ENCODE measurements around the gene LRP1.

The LRP1 gene

DNA sequence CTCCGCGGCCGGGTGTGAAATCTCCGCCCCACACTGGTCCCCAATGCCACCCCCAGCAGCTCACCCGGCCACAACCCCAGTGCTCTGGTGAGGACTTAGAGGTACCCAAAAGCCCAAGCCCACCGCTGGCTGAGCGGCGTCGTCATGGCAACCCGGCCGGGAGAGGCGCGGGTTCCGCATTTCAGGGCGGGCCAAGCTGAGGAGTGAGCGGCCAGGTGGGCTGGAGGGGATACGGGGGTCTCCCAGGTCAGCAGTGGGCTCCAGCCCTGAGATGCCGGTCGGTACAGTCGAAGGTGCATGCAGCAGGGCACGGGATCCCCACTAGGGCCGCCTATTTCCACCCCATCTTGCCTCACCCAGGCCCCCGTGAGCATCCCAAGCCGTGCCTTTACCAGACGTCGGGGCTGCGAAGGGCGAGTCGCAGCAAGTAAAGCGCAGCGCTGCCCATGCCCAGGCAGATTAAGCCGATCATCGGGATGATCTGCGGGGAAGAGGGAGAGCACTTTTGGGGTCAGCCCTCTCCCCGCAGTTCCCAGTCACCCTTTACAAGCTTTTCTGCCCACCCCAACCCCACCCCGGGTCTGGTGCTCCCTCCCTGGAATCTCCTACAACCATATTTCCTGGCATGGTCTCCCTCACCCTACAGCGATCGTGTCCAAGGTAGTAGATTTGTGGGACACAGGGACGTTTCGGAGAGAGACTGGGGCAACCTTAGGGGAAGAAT, 108.1 kb downstream of the LRP1 start:
- FAIRE-seq, result no peak
- DNase-seq (ENCODE audit: insufficient read length), result no peak

DNA sequence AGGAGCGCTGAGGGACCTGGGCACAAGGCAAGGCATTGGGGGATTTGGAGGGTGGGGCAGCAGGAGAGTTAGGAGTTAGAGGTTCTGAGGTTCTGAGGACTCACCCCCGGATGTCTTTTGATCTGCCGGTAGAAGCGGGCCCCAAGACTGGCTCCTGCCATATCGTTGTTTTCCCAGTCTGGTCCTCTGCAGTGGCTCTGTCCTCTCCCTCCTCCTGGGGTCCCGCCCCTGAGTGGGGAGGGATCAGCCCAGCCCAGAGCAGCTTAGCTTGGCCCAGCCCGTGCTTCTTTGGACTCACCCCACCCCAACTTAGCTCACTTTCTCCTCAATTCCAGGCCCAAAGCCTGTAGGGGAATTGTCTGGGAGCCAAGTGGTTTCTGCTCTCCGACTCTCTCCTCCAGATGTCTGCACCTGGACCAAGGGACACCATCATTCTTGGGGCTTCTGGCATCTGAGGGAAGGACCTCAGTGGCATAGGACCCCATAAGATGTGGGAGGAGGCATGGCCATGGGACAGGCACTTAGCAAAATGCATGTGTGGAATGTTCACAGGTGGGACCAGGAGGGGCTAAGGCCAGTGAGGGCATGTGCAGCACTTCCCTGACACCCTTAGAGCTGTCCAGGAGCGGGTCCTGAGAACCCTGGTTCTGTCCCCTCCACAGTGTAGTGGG, 108.8 kb downstream of the LRP1 start:
- DNase-seq (ENCODE audit: insufficient read length), result no peak
- no peak for TF ChIP-seq TAF1 (IDR thresholded peaks at IDR 0.05; ENCODE audit: borderline replicate concordance, low read depth, low read length)
- no peak for TF ChIP-seq POLR2A (IDR thresholded peaks at IDR 0.05; ENCODE audit: low read depth, low read length)
- no peak for TF ChIP-seq POLR2AphosphoS5 (IDR thresholded peaks at IDR 0.05; ENCODE audit: low read depth, low read length)
- no peak for FAIRE-seq

More for the DNA sequence above, 108.1 kb downstream of the LRP1 start:
- TF ChIP-seq POLR2AphosphoS5 (IDR thresholded peaks at IDR 0.05; ENCODE audit: low read depth, low read length), result 0 out of 2 replicates have a peak, but pooled peaks have one; percentile 29
- peak; percentile 27; the same call in 1 of the 2 replicates for TF ChIP-seq POLR2A (IDR thresholded peaks at IDR 0.05; ENCODE audit: low read depth, low read length)
- no peak for TF ChIP-seq TAF1 (IDR thresholded peaks at IDR 0.05; ENCODE audit: borderline replicate concordance, low read depth, low read length)

DNA sequence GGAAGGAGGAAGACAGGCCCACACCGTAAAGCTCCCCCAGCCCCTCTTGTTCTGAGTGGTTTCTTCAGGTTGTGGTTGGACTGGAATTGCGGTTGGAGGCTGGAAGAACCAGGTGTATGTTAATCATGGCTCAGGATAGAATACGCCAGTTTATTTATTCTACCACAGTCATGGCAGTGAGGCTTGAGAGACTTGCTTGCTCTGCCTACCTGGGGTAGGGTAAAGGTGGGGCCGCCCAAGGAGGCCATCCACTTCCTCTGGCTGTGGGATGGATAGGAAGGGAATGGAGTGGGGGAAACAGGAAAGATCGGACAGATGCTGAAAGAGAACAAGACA, 109.3 kb downstream of the LRP1 start:
- DNase-seq (ENCODE audit: insufficient read length) (no peak), FAIRE-seq (no peak)

DNA sequence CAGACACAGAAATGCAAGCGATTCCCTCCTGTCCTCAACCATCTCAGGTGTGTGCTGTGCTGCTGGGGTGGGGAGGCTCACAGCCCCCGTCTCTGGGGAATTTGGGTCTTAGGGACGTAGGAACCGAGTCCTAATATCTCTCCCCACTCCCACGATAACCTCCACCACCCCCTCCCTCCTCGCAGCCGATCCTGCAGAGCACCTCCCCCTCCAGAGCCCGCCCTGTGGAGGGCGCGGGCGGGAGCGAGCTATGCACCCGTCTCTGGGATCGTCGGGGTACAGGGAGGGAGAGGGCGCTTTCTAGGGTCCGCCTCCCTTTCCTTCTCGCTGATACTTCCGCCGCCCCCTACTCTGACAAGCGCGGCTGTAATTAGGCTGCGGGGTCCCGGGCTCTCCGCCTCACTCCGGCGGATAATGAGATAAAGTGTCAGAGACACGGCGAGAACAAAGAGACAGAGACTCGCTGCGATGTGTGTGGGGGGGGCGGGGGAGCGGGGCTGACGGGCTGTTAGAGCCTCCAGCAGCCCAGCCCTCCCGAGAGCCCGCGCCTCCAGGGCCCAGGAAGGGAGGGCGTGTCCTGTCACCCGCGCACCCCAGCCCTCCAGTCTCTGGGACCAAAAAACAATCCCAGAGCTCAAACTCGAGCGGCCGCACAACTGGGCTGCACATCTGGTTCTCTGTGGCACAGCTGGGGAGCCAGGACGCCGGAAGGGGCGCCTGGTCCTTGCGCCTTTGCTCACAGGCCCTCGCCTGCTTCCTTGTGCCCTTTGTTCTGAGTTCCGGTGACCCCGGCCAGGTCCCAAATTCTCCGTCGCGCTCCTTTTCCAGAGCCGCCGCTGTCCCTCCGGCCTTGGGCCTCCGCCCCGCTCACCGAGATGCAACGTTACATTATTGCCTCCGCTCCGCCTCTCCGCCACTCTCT, 109.9 kb downstream of the LRP1 start:
- no peak for FAIRE-seq
- TF ChIP-seq POLR2A (IDR thresholded peaks at IDR 0.05; ENCODE audit: low read depth, low read length) (no peak), TAF1 (IDR thresholded peaks at IDR 0.05; ENCODE audit: borderline replicate concordance, low read depth, low read length) (no peak), POLR2AphosphoS5 (IDR thresholded peaks at IDR 0.05; ENCODE audit: low read depth, low read length) (no peak)
- peak; percentile 49 for DNase-seq (ENCODE audit: insufficient read length)

More for the DNA sequence above, 109.3 kb downstream of the LRP1 start:
- TF ChIP-seq POLR2AphosphoS5 (IDR thresholded peaks at IDR 0.05; ENCODE audit: low read depth, low read length) (no peak), POLR2A (IDR thresholded peaks at IDR 0.05; ENCODE audit: low read depth, low read length) (no peak), TAF1 (IDR thresholded peaks at IDR 0.05; ENCODE audit: borderline replicate concordance, low read depth, low read length) (no peak)

DNA sequence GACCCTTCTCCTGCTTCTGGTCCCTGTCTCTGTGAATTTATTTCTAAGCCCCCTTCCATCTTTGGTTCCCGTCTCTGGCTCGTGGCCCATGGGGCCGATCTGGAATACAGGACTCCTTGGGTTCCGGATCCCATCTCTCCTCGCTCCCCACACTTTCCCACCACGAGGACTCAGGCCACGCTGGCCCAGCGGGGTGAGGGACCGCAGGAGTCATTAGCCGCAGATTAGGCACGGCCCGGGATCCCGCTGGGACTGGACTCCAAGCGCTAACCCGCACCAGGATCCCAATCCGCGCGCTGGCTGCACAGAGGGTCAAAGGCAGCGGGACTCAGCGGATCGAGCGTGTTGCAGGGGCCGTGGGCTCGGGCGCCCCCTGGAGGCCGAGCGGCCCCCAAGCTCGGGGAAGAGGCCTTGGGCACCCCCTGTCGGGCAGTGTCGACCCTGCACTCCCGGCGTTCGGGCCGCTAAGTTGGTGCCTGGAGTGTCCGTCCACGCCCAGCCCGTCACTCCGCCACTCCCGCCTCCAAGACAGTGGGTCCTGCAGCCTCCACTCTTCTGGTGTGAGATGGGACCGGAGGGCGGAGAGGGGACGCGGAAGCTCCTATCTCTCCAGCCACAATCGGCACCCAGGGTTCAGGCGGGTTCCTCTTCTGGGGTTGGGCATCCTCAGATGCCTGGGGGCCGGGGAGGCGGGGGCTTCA, 110.7 kb downstream of the LRP1 start:
- no peak for TF ChIP-seq POLR2A (IDR thresholded peaks at IDR 0.05; ENCODE audit: low read depth, low read length)
- TF ChIP-seq POLR2AphosphoS5 (IDR thresholded peaks at IDR 0.05; ENCODE audit: low read depth, low read length), result no peak
- 0 out of 2 replicates have a peak, but pooled peaks have one; percentile 17 for TF ChIP-seq TAF1 (IDR thresholded peaks at IDR 0.05; ENCODE audit: borderline replicate concordance, low read depth, low read length)
- peak; percentile 95 for FAIRE-seq
- peak; percentile 97 for DNase-seq (ENCODE audit: insufficient read length)

DNA sequence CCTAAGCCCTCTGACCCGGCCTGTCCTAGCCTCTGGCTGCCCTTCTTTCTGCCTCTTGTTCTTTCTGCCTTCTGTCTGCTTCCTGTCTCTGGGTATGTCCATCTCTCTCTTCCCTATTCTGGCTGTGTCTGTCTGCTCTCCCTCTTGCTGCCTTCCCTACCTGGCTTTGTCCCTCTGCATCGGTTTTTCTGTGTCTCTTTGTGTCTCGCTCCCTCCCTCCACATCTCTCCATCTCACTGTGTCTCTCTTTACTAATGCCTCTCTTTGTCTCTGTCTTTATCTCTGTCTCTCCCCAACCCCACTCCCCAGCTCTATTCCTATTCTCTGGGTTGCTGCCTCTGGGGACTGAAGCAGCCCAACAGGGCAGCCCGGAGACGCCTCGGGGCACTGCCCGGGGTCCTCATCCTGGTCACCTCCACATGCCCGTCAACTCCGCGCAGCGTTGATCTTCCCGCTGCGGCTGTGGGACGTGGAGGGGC, 111.3 kb downstream of the LRP1 start:
- no peak for DNase-seq (ENCODE audit: insufficient read length)
- TF ChIP-seq POLR2AphosphoS5 (IDR thresholded peaks at IDR 0.05; ENCODE audit: low read depth, low read length) (no peak), POLR2A (IDR thresholded peaks at IDR 0.05; ENCODE audit: low read depth, low read length) (no peak), TAF1 (IDR thresholded peaks at IDR 0.05; ENCODE audit: borderline replicate concordance, low read depth, low read length) (no peak)
- FAIRE-seq, result no peak

DNA sequence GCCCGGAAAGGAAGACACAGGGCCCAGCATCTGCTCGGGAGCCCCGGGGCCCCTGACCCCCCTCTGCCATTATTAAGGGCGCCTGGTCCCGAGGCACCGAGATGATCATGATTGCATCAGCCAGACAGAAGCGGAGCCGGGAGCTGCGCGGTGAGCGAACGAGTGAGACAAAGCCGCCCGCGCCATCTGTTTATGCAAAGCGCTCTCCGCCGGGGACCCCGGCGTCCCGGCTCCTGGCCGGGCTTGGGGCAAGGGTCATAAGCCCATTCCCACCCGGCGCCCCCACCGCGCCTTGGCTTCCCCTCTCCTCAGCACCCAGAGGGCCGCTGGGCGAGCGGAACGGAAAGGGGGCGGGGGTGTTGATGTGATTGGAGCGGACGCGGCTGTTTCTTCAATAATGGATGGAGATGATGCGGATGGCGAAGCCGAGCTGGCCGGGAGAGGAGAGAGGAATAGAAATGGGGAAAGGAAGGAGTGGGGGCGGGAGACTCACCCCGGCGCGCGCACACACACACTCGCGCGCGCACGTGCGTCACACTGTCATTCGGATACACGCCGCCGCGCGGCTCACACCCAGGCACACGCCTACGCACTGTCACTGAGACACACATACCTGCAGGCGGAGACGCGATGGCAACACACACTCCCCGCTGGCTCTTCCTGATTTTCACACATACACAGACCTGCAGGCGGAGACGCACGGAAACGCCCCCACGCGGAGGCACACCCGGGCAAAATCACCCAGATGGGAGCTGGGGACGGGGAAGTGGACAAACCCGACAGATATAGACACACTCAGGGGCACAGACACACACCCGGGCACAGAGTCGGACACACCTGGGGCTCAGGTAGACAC, 112.0 kb downstream of the LRP1 start:
- FAIRE-seq (peak; percentile 92), DNase-seq (ENCODE audit: insufficient read length) (peak; percentile 48)
- TF ChIP-seq POLR2A (IDR thresholded peaks at IDR 0.05; ENCODE audit: low read depth, low read length) (no peak), TAF1 (IDR thresholded peaks at IDR 0.05; ENCODE audit: borderline replicate concordance, low read depth, low read length) (no peak), POLR2AphosphoS5 (IDR thresholded peaks at IDR 0.05; ENCODE audit: low read depth, low read length) (no peak)

DNA sequence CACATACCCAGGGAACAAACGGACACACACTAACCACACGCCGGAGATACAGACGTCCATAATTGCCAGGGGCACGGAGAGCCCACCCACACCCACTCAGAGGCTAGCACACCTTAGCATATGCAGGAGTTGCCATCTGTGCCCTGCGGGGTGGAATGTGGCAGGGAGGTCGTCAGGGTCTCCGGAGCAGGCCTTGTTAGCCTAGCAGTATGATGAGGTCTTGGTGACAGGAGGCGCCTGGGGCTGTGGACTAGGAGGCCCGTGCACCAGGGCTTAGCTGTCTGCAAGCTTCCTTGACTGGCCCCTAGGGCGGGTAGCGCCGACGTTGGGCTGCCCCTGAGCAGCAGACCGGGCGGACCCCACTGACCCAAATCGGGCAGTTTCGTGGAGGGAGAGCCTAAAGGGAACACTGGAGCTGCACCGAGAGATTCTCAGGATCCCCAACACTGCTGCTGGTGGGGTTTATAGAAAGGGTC, 112.7 kb downstream of the LRP1 start:
- DNase-seq (ENCODE audit: insufficient read length) (no peak), FAIRE-seq (no peak)
- TF ChIP-seq POLR2A (IDR thresholded peaks at IDR 0.05; ENCODE audit: low read depth, low read length), result no peak
- no peak for TF ChIP-seq TAF1 (IDR thresholded peaks at IDR 0.05; ENCODE audit: borderline replicate concordance, low read depth, low read length)
- TF ChIP-seq POLR2AphosphoS5 (IDR thresholded peaks at IDR 0.05; ENCODE audit: low read depth, low read length), result no peak

DNA sequence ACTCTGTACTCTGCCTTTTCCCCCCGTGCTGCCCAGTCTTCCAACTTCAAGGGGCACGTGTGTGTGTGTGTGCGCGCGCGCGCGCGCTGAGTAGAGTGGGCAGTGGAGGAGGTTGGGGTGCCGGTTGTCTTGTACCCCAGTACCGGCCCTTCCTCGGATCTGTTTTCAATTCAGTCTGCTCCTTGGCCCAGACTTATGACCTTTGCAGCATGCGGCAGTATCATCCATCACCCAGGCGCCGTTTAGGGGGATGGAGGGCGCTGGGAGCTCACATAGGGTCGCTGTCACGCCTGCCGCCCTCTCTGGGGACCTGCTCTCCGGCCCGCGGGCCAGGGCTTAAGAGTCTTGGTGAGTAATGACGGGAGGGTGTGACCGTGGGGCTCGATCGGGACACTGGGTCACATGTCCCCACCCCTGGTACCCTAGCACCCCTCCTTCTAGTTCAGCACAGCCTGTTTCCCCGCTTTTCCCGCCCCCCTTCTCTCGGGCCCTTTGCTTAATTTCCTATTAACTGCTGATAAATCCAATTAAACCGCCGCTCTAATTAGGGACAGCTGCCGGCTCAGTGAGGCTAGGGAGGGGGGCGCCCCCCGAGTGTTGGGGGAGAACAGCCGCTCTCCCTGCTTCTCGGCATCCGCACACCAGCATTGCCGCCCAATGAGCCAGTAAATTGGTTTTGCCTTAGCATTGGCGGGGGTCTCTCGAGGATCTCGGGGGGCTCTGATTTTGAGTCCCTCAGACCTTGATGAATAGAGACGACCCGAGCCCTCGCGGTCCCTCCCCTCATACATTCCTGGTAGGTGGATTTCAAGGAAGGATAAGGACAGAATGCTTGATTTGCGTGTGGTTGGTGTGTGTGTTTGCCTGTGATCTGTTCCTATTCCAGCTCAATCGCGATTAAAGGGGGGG, 113.4 kb downstream of the LRP1 start:
- no peak for DNase-seq (ENCODE audit: insufficient read length)
- no peak for FAIRE-seq
- TF ChIP-seq POLR2AphosphoS5 (IDR thresholded peaks at IDR 0.05; ENCODE audit: low read depth, low read length), result no peak

All from GM12892 (cell line).